Left lobe of liver (tissue), 2 donors: ENCODE results near the gene GRM8. TPM values are rescaled to one million over a fixed set of nuclear protein-coding genes. Genes with fewer than 3 reads are reported as not detected.
A peak's percentile ranks its signal among the peaks of the same experiment; 100 is the strongest.
"Not testable (repeated sequence)": the region's sequence is repeated elsewhere in the genome, so short reads cannot be mapped to it uniquely, and the experiment has no call there.

Source experiments
- ATAC-seq: fragments of 200-7000 bp; cut with Tn5 transposase; one replicate; pipeline ENCODE4 v1.9.1; 2020; ENCODE audit warnings: mild to moderate bottlenecking, moderate library complexity
- DNase-seq: peaks from one replicate; pipeline ENCODE4 v3.0.0-alpha.2; 2020; ENCODE audit warnings: low spot score
- total RNA-seq: library from RNA; stranded (reverse); gene quantifications from one replicate; pipeline ENCODE4 v1.2.1, GENCODE V29; 2021
- donor health status: DM: no; HTN: no; CAD: no; lungs with moderate emphysema.
- donor health status: DM: no; HTN: yes; CAD: no.

Gene GRM8
- total RNA-seq, 1 donor from 2014 or later: 6.7 TPM

GRCh38 chr7:126940723-126941307, 311.9 kb downstream of the GRM8 start:
- ATAC-seq (peak; percentile 75), DNase-seq (no peak)

- ATAC-seq: peak; percentile 91
- no peak for DNase-seq
Measured at GRCh38 chr7:126937171-126937570, 315.6 kb downstream of the GRM8 start.

- ATAC-seq (no peak), DNase-seq (no peak)
Measured at GRCh38 chr7:126931581-126931980, 321.2 kb downstream of the GRM8 start.

- DNase-seq (no peak), ATAC-seq (peak; percentile 77)
Measured at GRCh38 chr7:126930166-126930565, 322.6 kb downstream of the GRM8 start.

GRCh38 chr7:126924477-126924876, 328.3 kb downstream of the GRM8 start:
- no peak for ATAC-seq
- no peak for DNase-seq

GRCh38 chr7:126911627-126912026, 341.1 kb downstream of the GRM8 start:
- not testable (repeated sequence) for ATAC-seq

GRCh38 chr7:126908564-126908963, 344.2 kb downstream of the GRM8 start:
- ATAC-seq: not testable (repeated sequence)

More at GRCh38 chr7:126911627-126912026, 341.1 kb downstream of the GRM8 start:
- DNase-seq: not testable (repeated sequence)

GRCh38 chr7:126907657-126908056, 345.1 kb downstream of the GRM8 start:
- not testable (repeated sequence) for ATAC-seq, DNase-seq

More at GRCh38 chr7:126908564-126908963, 344.2 kb downstream of the GRM8 start:
- DNase-seq: not testable (repeated sequence)

GRCh38 chr7:126905255-126905654, 347.5 kb downstream of the GRM8 start:
- not testable (repeated sequence) for ATAC-seq, DNase-seq

GRCh38 chr7:126901041-126901765, 351.5 kb downstream of the GRM8 start:
- DNase-seq, ATAC-seq: not testable (repeated sequence)

GRCh38 chr7:126887980-126888379, 364.8 kb downstream of the GRM8 start:
- not testable (repeated sequence) for DNase-seq, ATAC-seq

GRCh38 chr7:126887560-126887959, 365.2 kb downstream of the GRM8 start:
- not testable (repeated sequence) for ATAC-seq, DNase-seq

GRCh38 chr7:126882730-126883129, 370.0 kb downstream of the GRM8 start:
- ATAC-seq, DNase-seq: not testable (repeated sequence)

- not testable (repeated sequence) for ATAC-seq, DNase-seq
Measured at GRCh38 chr7:126881908-126882307, 370.8 kb downstream of the GRM8 start.

GRCh38 chr7:126881315-126881714, 371.4 kb downstream of the GRM8 start:
- DNase-seq (no peak), ATAC-seq (no peak)

- not testable (repeated sequence) for DNase-seq, ATAC-seq
Measured at GRCh38 chr7:126876536-126876935, 376.2 kb downstream of the GRM8 start.

- ATAC-seq: peak; percentile 89
- DNase-seq: no peak
Measured at GRCh38 chr7:126856691-126857291, 395.9 kb downstream of the GRM8 start.

GRCh38 chr7:126845331-126845730, 407.4 kb downstream of the GRM8 start:
- no peak for ATAC-seq
- no peak for DNase-seq

- no peak for ATAC-seq
- no peak for DNase-seq
Measured at GRCh38 chr7:126843883-126844282, 408.9 kb downstream of the GRM8 start.

- ATAC-seq (no peak), DNase-seq (no peak)
Measured at GRCh38 chr7:126843336-126843735, 409.4 kb downstream of the GRM8 start.

GRCh38 chr7:126842451-126842850, 410.3 kb downstream of the GRM8 start:
- no peak for ATAC-seq
- DNase-seq: no peak

GRCh38 chr7:126840869-126841268, 411.9 kb downstream of the GRM8 start:
- DNase-seq (no peak), ATAC-seq (no peak)
